Loucy (cell line): ENCODE data around the gene MTMR8.

Experiments
- EZH2phosphoT487 ChIP-seq: fragments of 200-600 bp; IDR thresholded peaks from 2 replicates; pipeline ENCODE4 v1.6.1; 2018; ENCODE audit warnings: antibody characterized with exemption, mild to moderate bottlenecking, moderate library complexity, borderline replicate concordance
- TF ChIP-seq, protein P1 (sequence below): fragments of 200-600 bp; sonication (generic); conservative IDR thresholded peaks from 2 replicates; pipeline ENCODE4 v1.5.1; 2014; ENCODE audit warnings: mild to moderate bottlenecking, antibody characterized with exemption, low read length

DNA sequence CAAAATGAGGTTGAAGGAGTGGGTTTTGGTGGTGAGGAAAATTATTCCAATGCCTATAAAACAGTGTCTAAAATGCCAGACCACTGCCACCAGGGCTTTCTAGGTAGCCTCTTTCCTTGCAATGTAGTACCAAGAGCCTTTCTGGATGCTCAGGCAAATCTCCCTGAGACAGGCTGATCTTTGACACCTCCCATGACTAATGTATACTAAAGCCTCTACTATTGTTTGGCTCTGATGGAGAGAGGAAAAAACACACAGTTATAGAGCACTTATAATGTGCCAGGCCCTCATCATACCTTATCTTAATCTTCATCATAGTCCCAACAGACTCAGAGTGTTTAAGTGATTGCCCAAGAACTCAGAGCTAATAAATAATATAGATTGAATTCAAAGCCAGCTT, 5.8 kb downstream of the MTMR8 start:
- TF ChIP-seq, protein P1, sequence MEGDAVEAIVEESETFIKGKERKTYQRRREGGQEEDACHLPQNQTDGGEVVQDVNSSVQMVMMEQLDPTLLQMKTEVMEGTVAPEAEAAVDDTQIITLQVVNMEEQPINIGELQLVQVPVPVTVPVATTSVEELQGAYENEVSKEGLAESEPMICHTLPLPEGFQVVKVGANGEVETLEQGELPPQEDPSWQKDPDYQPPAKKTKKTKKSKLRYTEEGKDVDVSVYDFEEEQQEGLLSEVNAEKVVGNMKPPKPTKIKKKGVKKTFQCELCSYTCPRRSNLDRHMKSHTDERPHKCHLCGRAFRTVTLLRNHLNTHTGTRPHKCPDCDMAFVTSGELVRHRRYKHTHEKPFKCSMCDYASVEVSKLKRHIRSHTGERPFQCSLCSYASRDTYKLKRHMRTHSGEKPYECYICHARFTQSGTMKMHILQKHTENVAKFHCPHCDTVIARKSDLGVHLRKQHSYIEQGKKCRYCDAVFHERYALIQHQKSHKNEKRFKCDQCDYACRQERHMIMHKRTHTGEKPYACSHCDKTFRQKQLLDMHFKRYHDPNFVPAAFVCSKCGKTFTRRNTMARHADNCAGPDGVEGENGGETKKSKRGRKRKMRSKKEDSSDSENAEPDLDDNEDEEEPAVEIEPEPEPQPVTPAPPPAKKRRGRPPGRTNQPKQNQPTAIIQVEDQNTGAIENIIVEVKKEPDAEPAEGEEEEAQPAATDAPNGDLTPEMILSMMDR = no peak
- TF ChIP-seq EZH2phosphoT487 = no peak
